Astrocyte (in vitro differentiated cells and primary cell): ENCODE results near the gene ZNF594.

Source experiments
- EZH2 ChIP-seq: IDR thresholded peaks from 2 replicates; pipeline ENCODE4 v1.6.1; 2012; ENCODE audit warnings: mild to moderate bottlenecking, low read length, inconsistent platforms; ENCODE audit not compliant: insufficient read depth
- TF ChIP-seq, protein P1 (sequence below): IDR thresholded peaks from 2 replicates; pipeline ENCODE4 v1.5.1; 2011; ENCODE audit warnings: low read depth, mild to moderate bottlenecking, inconsistent platforms, low read length, moderate library complexity; ENCODE audit not compliant: insufficient read depth

DNA sequence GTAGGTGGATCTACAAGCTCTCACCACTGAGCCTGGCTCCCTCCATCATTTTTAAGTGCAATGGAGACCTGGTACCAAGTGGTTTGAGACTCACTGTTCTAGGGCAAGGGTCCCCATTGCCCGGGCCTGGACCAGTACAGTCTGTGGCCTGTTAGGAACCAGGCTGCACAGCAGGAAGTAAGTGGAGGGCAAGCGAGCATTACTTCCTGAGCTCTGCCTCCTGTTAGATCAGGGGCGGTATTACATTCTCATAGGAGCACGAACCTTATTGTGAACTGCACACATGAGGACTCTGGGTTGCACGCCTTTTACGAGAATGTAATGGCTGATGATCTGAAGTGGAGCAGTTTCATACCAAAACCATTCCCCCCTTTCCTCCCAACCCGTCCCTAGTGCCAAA lies 6.8 kb upstream of the ZNF594 start:
- no peak for TF ChIP-seq EZH2
- TF ChIP-seq, protein P1, sequence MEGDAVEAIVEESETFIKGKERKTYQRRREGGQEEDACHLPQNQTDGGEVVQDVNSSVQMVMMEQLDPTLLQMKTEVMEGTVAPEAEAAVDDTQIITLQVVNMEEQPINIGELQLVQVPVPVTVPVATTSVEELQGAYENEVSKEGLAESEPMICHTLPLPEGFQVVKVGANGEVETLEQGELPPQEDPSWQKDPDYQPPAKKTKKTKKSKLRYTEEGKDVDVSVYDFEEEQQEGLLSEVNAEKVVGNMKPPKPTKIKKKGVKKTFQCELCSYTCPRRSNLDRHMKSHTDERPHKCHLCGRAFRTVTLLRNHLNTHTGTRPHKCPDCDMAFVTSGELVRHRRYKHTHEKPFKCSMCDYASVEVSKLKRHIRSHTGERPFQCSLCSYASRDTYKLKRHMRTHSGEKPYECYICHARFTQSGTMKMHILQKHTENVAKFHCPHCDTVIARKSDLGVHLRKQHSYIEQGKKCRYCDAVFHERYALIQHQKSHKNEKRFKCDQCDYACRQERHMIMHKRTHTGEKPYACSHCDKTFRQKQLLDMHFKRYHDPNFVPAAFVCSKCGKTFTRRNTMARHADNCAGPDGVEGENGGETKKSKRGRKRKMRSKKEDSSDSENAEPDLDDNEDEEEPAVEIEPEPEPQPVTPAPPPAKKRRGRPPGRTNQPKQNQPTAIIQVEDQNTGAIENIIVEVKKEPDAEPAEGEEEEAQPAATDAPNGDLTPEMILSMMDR = no peak
